Measurements from ENCODE around the gene VPS13D.

DNA sequence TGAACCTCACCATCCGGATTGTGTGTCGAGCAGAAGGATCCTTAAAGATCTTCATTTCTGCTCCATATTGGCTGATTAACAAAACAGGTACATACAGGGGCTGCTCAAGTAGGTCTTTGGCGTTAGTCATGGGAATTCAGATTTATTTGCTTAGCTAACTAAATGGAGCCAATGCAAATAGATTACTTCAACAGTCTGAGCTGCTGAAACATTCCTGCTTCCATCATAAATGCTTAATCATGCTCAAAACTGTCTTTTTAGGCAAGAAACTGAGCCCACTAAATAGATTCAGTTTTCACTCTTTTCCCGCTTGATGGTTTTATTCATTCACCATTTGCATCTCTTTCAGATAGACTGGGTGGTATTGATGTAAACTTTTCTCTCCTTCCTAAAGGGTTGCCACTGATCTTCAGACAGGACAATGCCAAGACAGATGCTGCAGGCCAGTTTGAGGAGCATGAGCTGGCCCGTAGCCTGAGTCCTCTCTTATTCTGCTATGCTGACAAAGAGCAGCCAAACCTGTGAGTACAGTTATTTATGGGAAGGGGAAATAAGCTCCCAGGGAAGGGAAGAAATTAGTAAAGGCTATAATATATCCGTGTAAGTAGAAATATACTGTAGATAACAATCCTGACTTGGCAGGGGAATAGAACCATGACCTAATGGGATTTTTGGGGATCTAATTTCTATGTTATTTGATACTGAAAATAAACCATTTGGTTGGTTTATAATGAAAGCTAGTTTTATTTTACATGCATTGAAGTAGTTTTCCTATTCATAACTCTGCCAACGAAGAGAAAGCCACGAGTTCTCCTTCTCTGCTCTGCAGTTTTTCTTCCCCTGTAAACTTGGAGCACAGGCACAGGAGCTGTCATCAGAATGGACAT is 126.4 kb downstream of the VPS13D start:
- TF ChIP-seq, protein P1, sequence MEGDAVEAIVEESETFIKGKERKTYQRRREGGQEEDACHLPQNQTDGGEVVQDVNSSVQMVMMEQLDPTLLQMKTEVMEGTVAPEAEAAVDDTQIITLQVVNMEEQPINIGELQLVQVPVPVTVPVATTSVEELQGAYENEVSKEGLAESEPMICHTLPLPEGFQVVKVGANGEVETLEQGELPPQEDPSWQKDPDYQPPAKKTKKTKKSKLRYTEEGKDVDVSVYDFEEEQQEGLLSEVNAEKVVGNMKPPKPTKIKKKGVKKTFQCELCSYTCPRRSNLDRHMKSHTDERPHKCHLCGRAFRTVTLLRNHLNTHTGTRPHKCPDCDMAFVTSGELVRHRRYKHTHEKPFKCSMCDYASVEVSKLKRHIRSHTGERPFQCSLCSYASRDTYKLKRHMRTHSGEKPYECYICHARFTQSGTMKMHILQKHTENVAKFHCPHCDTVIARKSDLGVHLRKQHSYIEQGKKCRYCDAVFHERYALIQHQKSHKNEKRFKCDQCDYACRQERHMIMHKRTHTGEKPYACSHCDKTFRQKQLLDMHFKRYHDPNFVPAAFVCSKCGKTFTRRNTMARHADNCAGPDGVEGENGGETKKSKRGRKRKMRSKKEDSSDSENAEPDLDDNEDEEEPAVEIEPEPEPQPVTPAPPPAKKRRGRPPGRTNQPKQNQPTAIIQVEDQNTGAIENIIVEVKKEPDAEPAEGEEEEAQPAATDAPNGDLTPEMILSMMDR (IDR thresholded peaks at IDR 0.05 in 2 of 3, conservative IDR thresholded peaks at IDR 0.05 in 1 of 3; ENCODE audit: borderline replicate concordance in 1 of 3, insufficient read depth in 1 of 3, low read depth in 2 of 3, low read length in 2 of 3), result no peak
- TF ChIP-seq POLR2A (IDR thresholded peaks at IDR 0.05; ENCODE audit: borderline replicate concordance, extremely low read depth, insufficient read depth, insufficient read length) (no peak), TCF7L2 (IDR thresholded peaks at IDR 0.05; ENCODE audit: borderline replicate concordance, extremely low read depth, insufficient read depth, insufficient read length) (no peak), EZH2 (IDR thresholded peaks at IDR 0.05) (no peak), POLR2AphosphoS5 (IDR thresholded peaks at IDR 0.05; ENCODE audit: low read depth, low read length) (no peak), RAD21 (IDR thresholded peaks at IDR 0.05; ENCODE audit: low read depth) (no peak), EZH2phosphoT487 (IDR thresholded peaks at IDR 0.05; ENCODE audit: borderline replicate concordance) (no peak)

All from HCT116 (cell line).